Measurements from ENCODE around the gene PAQR4.
"Not testable (repeated sequence)": the region's sequence is repeated elsewhere in the genome, so short reads cannot be mapped to it uniquely, and the experiment has no call there.

The PAQR4 gene

GRCh38 chr16:2939968-2940367, 29.2 kb upstream of the PAQR4 start:
- Histone ChIP-seq H3K4me3 (ENCODE audit: low read depth, low read length) (no peak overlapping the region), H3K9me3 (ENCODE audit: severe bottlenecking) (no peaks in the 10 kb centered on the region), H3K27me3 (ENCODE audit: insufficient read depth, low read depth, severe bottlenecking) (no peaks in the 10 kb centered on the region), H3K36me3 (peaks cover 53% of the 10 kb centered on the region), H3K27ac (no peak overlapping the region)
- TF ChIP-seq CTCF (IDR thresholded peaks at IDR 0.05; ENCODE audit: low read depth, low read length) = no peak
- no peak for DNase-seq

GRCh38 chr16:2942045-2942444, 27.1 kb upstream of the PAQR4 start:
- peaks cover 56% of the 10 kb centered on the region for H3K36me3 ChIP-seq
- no peak for DNase-seq
- no peak overlapping the region for H3K4me3 ChIP-seq (ENCODE audit: low read depth, low read length)
- no peak for TF ChIP-seq CTCF (IDR thresholded peaks at IDR 0.05; ENCODE audit: low read depth, low read length)
- H3K27me3 ChIP-seq (ENCODE audit: insufficient read depth, low read depth, severe bottlenecking) = no peaks in the 10 kb centered on the region
- no peak overlapping the region for H3K27ac ChIP-seq
- H3K9me3 ChIP-seq (ENCODE audit: severe bottlenecking) = no peaks in the 10 kb centered on the region

DNA sequence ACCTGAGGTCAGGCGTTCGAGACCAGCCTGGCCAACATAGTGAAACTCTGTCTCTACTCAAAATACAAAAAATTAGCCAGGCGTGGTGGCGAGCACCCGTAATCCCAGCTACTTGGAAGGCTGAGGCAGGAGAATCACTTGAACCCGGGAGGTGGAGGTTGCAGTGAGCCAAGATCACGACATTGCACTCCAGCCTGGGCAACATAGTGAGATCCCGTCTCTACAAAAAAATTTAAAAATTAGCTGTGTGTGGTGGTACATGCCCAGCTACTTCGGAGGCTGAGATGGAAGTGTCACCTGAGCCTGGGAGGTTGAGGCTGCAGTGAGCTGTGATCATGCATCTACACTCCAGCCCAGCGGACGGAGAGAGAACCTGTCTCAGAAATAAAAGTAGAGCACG, 25.4 kb upstream of the PAQR4 start:
- H3K27me3 ChIP-seq (ENCODE audit: insufficient read depth, low read depth, severe bottlenecking); DNase-seq; H3K4me3 ChIP-seq (ENCODE audit: low read depth, low read length): not testable (repeated sequence)

GRCh38 chr16:2946649-2947048, 22.5 kb upstream of the PAQR4 start:
- Histone ChIP-seq H3K4me3 (ENCODE audit: low read depth, low read length) (no peak overlapping the region), H3K27me3 (ENCODE audit: insufficient read depth, low read depth, severe bottlenecking) (no peaks in the 10 kb centered on the region), H3K9me3 (ENCODE audit: severe bottlenecking) (no peaks in the 10 kb centered on the region), H3K36me3 (peaks cover 29% of the 10 kb centered on the region), H3K27ac (no peak overlapping the region)
- no peak for DNase-seq
- TF ChIP-seq CTCF (IDR thresholded peaks at IDR 0.05; ENCODE audit: low read depth, low read length) = no peak

More for the DNA sequence above, 25.4 kb upstream of the PAQR4 start:
- peaks cover 51% of the 10 kb centered on the region for H3K36me3 ChIP-seq
- H3K9me3 ChIP-seq (ENCODE audit: severe bottlenecking); H3K27ac ChIP-seq: not testable (repeated sequence)

DNA sequence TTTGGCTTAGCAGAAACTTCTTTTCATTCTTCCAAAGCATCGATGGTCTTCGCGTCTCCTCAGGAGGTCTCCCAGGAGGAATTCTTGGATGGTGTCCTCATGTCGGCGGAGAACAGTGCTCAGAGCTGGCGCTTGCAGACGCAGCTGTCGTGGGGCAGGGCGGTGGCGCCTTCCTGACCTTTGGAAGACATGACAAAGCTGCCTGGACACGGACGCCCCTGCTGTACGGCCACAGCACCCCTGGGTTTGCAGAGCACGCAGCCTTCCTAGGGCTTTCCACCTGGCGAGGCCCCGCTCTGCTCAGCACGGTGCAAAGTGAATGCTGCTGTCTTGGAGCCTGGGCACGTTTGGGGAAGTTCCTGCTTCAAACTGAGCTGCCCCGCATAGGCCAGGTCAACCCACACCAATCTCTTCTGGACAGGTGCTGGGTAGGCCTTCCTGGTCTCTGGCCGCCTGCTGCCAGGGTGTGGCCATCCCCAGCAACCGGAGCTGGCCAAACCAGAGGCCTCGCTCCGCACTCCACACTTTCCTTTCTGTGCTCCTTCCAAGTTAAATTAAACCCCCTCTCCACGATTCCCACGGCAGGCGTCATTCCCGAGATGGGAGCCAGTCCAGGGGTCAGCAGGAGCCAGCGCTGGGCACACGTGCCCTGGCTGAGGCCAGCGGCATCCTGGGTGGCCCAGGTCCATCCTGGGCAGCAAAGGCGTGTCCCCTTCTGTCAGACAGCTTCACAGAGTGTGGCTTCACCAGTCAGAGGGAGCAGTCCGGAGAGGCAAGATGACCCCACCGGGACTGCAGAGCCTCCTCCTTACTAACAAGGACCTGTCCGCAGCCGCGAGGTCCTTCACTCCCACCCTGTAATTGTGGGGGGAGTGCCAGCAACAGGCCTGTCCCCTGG, 20.1 kb upstream of the PAQR4 start:
- no peaks in the 10 kb centered on the region for H3K9me3 ChIP-seq (ENCODE audit: severe bottlenecking)
- no peak for DNase-seq
- H3K36me3 ChIP-seq = peaks cover 14% of the 10 kb centered on the region
- TF ChIP-seq CTCF (IDR thresholded peaks at IDR 0.05; ENCODE audit: low read depth, low read length) = no peak
- H3K27ac ChIP-seq = no peak overlapping the region
- no peak overlapping the region for H3K4me3 ChIP-seq (ENCODE audit: low read depth, low read length)
- H3K27me3 ChIP-seq (ENCODE audit: insufficient read depth, low read depth, severe bottlenecking) = no peaks in the 10 kb centered on the region

DNA sequence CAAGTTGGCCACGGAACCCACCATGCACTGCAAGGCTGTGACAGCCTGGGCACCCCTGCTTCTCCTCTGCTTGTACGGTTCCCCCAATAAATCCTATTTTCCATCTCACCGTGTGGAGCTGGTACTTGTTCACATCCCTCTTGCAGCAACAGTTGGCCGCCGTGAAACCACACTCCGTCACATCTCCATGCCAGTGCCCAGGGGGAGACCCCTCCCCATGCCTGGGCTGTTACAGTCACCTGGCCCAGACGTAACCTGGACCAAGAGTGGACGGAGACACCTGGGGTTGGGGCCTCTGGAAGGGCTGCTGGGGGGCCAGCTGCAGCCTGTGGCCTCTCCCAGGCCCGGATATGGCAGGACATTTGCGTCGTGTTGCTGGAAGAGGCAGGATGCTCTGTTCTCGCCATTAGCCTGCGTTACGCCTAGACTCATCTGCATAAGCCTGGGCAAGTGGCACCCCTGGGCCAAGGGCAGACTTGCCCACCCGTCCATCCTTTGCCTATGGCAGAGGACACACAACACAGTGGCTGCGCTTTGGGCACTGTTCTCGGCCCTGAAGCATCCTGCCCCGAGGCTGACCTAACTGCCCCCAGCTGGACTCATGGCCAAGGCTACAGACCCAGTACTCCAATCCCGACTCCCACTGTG, 19.3 kb upstream of the PAQR4 start:
- H3K36me3 ChIP-seq = peaks cover 14% of the 10 kb centered on the region
- H3K4me3 ChIP-seq (ENCODE audit: low read depth, low read length) = no peak overlapping the region
- no peaks in the 10 kb centered on the region for H3K9me3 ChIP-seq (ENCODE audit: severe bottlenecking)
- no peak for DNase-seq
- no peaks in the 10 kb centered on the region for H3K27me3 ChIP-seq (ENCODE audit: insufficient read depth, low read depth, severe bottlenecking)
- no peak for TF ChIP-seq CTCF (IDR thresholded peaks at IDR 0.05; ENCODE audit: low read depth, low read length)
- H3K27ac ChIP-seq = no peak overlapping the region
